Panc1 (cell line): Measurements from ENCODE around the gene RAG1.

ENCODE experiments used
- CTCF ChIP-seq: fragments of 450-650 bp; IDR thresholded peaks from 2 replicates; pipeline ENCODE4 v1.5.1; 2017; ENCODE audit warnings: mild to moderate bottlenecking
- POLR2AphosphoS5 ChIP-seq: IDR thresholded peaks from 2 replicates; pipeline ENCODE4 v1.6.1; 2012; ENCODE audit warnings: mild to moderate bottlenecking, low read depth, low read length, moderate library complexity

GRCh38 chr11:36557991-36558390, 9.8 kb upstream of the RAG1 start:
- TF ChIP-seq CTCF (no peak), POLR2AphosphoS5 (no peak)
